Colonic mucosa (tissue), 4 donors: ENCODE data around the gene TBL3. TPM values are rescaled to one million over a fixed set of nuclear protein-coding genes. Genes with fewer than 3 reads are reported as not detected.
"Not testable (repeated sequence)": the region's sequence is repeated elsewhere in the genome, so short reads cannot be mapped to it uniquely, and the experiment has no call there.

ENCODE experiments used
- DNase-seq: peaks from one replicate; pipeline ENCODE4 v3.0.0-alpha.2; 2020
- H3K27ac ChIP-seq: fragments of 200-600 bp; one replicate; pipeline ENCODE4 v1.8.0; 2021
- H3K27me3 ChIP-seq: fragments of 200-600 bp; one replicate; pipeline ENCODE4 v1.8.0; 2021
- H3K36me3 ChIP-seq: fragments of 200-600 bp; one replicate; pipeline ENCODE4 v1.8.0; 2021
- H3K4me1 ChIP-seq: fragments of 200-600 bp; one replicate; pipeline ENCODE4 v1.8.0; 2021; ENCODE audit warnings: mild to moderate bottlenecking
- H3K4me3 ChIP-seq: fragments of 200-600 bp; one replicate; pipeline ENCODE4 v1.8.0; 2021
- H3K9ac ChIP-seq, 2 donors: one replicate each; pipeline ENCODE4 v1.7.0; 2013; ENCODE audit warnings: control low read depth in 2 of 2, low read depth in 2 of 2, low read length in 2 of 2
- H3K9me3 ChIP-seq: fragments of 200-600 bp; one replicate; pipeline ENCODE4 v1.8.0; 2021
- CTCF ChIP-seq: fragments of 200-600 bp; IDR thresholded peaks from one replicate; pipeline ENCODE4 v1.8.0; 2022; ENCODE audit warnings: antibody characterized with exemption, mild to moderate bottlenecking
- intact Hi-C: fragments of 100-400 bp; cut with DNase I; formaldehyde crosslinking; loops from one replicate; pipeline ENCODE4 v1.14.1; 2022
- total RNA-seq, 2 donors: library from RNA; stranded (reverse); fragmentation: NEBNext Ultra II Directional in 1 of 2; extraction: Animal tissue kit (Norgen Biotek cat#: 25700) in 1 of 2; gene quantifications; one replicate each; pipeline ENCODE4 v1.2.1, GENCODE V29; 2021
- donor health status: healthy.
- donor health status: DM: no; HTN: no; CAD: no.
- donor health status: DM: no; HTN: no; CAD: no.

The TBL3 gene
- total RNA-seq, 2 donors from 2014 or later: 19.4 to 43.1 TPM

DNA sequence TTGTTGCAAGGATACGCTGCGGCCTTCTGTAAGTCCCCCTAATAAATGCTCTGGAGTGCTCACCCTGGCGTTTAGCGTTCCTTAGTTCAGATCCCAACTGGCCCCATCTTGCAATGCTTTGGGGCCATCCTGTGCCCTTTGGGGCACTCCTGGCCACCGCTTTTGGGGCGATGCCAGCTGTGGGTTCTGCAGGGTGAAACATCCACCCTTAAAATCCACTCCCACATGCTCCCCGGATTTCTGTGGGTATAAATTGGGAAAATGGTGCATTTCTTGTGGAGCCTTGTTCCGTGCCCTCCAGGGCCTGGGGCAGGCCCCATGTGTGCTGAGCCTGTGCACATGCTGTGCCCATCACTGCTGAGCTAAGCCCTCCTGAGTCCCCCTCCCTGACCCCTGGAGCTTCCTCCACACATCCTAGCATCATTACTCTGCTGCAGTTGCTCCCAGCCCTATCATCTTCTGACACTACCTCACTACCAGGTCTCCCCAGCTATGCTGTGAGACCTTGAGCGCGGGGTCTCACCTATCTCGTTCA, 34.8 kb upstream of the TBL3 start:
- intact Hi-C loops: no loop called here
- H3K27ac ChIP-seq: no peak overlapping the region
- no peak for TF ChIP-seq CTCF
- H3K9ac ChIP-seq: no peak overlapping the region
- DNase-seq: no peak
- H3K4me1 ChIP-seq: peaks cover 12% of the 10 kb centered on the region
- no peaks in the 10 kb centered on the region for H3K27me3 ChIP-seq
- no peaks in the 10 kb centered on the region for H3K9me3 ChIP-seq
- peaks cover 4% of the 10 kb centered on the region for H3K36me3 ChIP-seq
- H3K4me3 ChIP-seq: no peak overlapping the region

GRCh38 chr16:1938316-1938715, 33.5 kb upstream of the TBL3 start:
- Histone ChIP-seq H3K4me1 (peaks cover 16% of the 10 kb centered on the region), H3K27ac (no peak overlapping the region), H3K9ac (no peak overlapping the region), H3K36me3 (peaks cover 4% of the 10 kb centered on the region), H3K9me3 (no peaks in the 10 kb centered on the region), H3K27me3 (no peaks in the 10 kb centered on the region), H3K4me3 (no peak overlapping the region)
- intact Hi-C loops: no loop called here
- no peak for DNase-seq
- no peak for TF ChIP-seq CTCF

- Histone ChIP-seq H3K9me3 (no peaks in the 10 kb centered on the region), H3K4me1 (peaks cover 16% of the 10 kb centered on the region), H3K4me3 (no peak overlapping the region), H3K36me3 (peaks cover 4% of the 10 kb centered on the region), H3K9ac (no peak overlapping the region), H3K27ac (no peak overlapping the region), H3K27me3 (no peaks in the 10 kb centered on the region)
- no peak for DNase-seq
- intact Hi-C loops: no loop called here
- no peak for TF ChIP-seq CTCF
Measured at GRCh38 chr16:1938910-1939309, 32.9 kb upstream of the TBL3 start.

GRCh38 chr16:1939833-1940232, 32.0 kb upstream of the TBL3 start:
- DNase-seq: peak; percentile 43
- intact Hi-C loops, H3K4me3 ChIP-seq, H3K27me3 ChIP-seq, H3K9me3 ChIP-seq, H3K9ac ChIP-seq, H3K36me3 ChIP-seq: not testable (repeated sequence)
- H3K4me1 ChIP-seq: peaks cover 16% of the 10 kb centered on the region
- H3K27ac ChIP-seq: peak overlapping the region; percentile 76

DNA sequence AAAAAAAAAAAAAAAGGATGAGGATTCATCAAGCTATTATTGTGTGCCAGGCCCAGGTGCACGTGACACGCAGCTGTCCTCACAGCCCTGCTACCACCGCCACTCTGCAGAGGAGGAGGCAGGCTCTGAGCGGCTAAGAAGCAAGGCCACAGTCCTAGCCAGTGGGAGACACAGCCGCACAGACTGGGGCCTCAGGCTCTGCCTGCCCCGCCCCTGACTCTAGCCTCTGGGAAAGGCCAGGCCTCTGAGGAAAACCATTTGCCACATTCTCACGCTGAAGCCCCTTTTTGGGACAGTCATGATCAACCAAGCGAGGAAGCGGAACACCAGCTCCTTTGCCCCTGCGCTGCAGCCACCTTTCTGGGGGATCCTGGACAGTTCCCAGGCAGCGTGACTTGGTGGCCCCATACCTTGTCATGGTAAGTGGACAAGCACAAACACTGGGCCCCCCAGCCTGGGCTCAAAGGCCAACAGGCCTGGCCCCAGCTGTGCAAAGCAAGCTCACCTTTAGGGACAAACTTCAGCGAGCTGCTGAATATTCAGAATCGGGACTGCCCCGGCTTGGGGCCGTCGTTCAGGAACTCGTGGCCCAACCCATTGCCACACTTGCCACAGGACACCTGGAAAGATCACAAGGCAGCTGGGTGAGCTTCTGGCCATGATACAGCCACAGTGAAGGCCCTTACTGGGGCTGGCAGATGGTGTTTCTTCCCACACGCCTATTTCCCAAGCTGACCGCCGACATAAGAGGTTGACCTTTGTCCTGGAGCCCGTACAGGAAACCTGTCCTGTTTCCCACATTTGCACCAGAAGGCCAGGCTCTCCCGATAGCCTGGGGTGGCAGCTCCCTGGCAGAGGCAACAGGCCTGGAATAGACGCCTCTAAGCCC, 31.3 kb upstream of the TBL3 start:
- intact Hi-C loops: no loop called here
- peaks cover 4% of the 10 kb centered on the region for H3K36me3 ChIP-seq
- TF ChIP-seq CTCF: no peak
- peak; percentile 58 for DNase-seq
- H3K27ac ChIP-seq: peak overlapping the region; percentile 76
- no peaks in the 10 kb centered on the region for H3K9me3 ChIP-seq
- H3K4me1 ChIP-seq: peaks cover 16% of the 10 kb centered on the region
- H3K4me3 ChIP-seq: no peak overlapping the region
- no peaks in the 10 kb centered on the region for H3K27me3 ChIP-seq
- H3K9ac ChIP-seq: peak overlapping the region; percentile 24 to 92
